A549 (cell line): Measurements from ENCODE around the gene TRAPPC5. TPM values are rescaled to one million over a fixed set of nuclear protein-coding genes. Genes with fewer than 3 reads are reported as not detected.
A peak's percentile ranks its signal among the peaks of the same experiment; 100 is the strongest.

Source experiments
- ATAC-seq, 2 experiments: fragments of 200-7000 bp in 1 of 2; fragments of >200 bp in 1 of 2; cut with Nextera tagmentation in 1 of 2; cut with Tn5 transposase in 1 of 2; 3 replicates each; pipeline versions ENCODE4 v1.8.0 to v1.9.1; 2018 to 2020; ENCODE audit warnings: mild to moderate bottlenecking in 1 of 2, moderate library complexity in 1 of 2
- CTCF ChIA-PET: fragments of 300-600 bp; sonication (Branson Sonifier 250); formaldehyde crosslinking; extraction: SDS; loops from one replicate; lab custom pipeline; 2021; ENCODE audit warnings: antibody characterized with exemption, inconsistent platforms; lab: Yijun Ruan, JAX
- POLR2A ChIA-PET: fragments of 350-600 bp; formaldehyde crosslinking; extraction: SDS; loops from one replicate; lab custom pipeline; 2021; ENCODE audit warnings: antibody characterized with exemption, inconsistent platforms; lab: Yijun Ruan, JAX
- DNase-seq, 2 experiments: peaks; one replicate each; pipeline versions ENCODE4 v3.0.0 to v3.0.0-alpha.2; 2011 to 2016; ENCODE audit warnings: low read depth in 1 of 2, low spot score in 1 of 2
- FAIRE-seq: peaks from 2 replicates; lab custom pipeline; 2011; peaks lifted over from hg19 to GRCh38; lab: Jason Lieb, UNC
- H3K27ac ChIP-seq, 2 experiments: fragments of >200 bp; sonication (Bioruptor Twin); formaldehyde crosslinking; 3 replicates each; pipeline ENCODE4 v1.5.1; 2016 to 2017
- H3K4me1 ChIP-seq: fragments of >200 bp; sonication (Bioruptor Twin); formaldehyde crosslinking; 3 replicates; pipeline ENCODE4 v1.6.1; 2016
- H3K4me2 ChIP-seq: fragments of >200 bp; sonication (Bioruptor Twin); formaldehyde crosslinking; 3 replicates; pipeline ENCODE4 v1.6.1; 2016
- H3K4me3 ChIP-seq: fragments of >200 bp; sonication (Bioruptor Twin); formaldehyde crosslinking; 3 replicates; pipeline ENCODE4 v1.5.1; 2016
- H3K9me3 ChIP-seq: fragments of >200 bp; sonication (Bioruptor Twin); formaldehyde crosslinking; 3 replicates; pipeline ENCODE4 v1.6.1; 2016
- BHLHE40 ChIP-seq: IDR thresholded peaks from 2 replicates; pipeline ENCODE4 v1.6.1; 2012; ENCODE audit warnings: low read depth, low read length, inconsistent platforms
- EHMT2 ChIP-seq: fragments of 200-600 bp; sonication (generic); IDR thresholded peaks from 2 replicates; pipeline ENCODE4 v1.6.1; 2016; ENCODE audit warnings: antibody characterized with exemption, low read depth, mild to moderate bottlenecking, moderate library complexity
- HOXA7 ChIP-seq: fragments of 250-450 bp; sonication (Bioruptor Pico); IDR thresholded peaks from 2 replicates; pipeline ENCODE4 v1.5.0; 2020; ENCODE audit warnings: mild to moderate bottlenecking, moderate library complexity
- JUNB ChIP-seq: fragments of >200 bp; sonication (Bioruptor Twin); formaldehyde crosslinking; IDR thresholded peaks from 2 replicates; pipeline ENCODE4 v1.6.1; 2016
- MAFK ChIP-seq: fragments of 450-650 bp; IDR thresholded peaks from 2 replicates; pipeline ENCODE4 v1.6.1; 2014; ENCODE audit not compliant: partially characterized antibody
- NFE2L2 ChIP-seq: fragments of 150-350 bp; conservative IDR thresholded peaks from 2 replicates; pipeline ENCODE4 v1.6.1; 2014; ENCODE audit warnings: low read length
- POLR2A ChIP-seq: IDR thresholded peaks from 2 replicates; pipeline ENCODE4 v1.6.1; 2012; ENCODE audit warnings: mild to moderate bottlenecking, low read length
- RARB ChIP-seq: fragments of 250-450 bp; sonication (Bioruptor Pico); IDR thresholded peaks from 2 replicates; pipeline ENCODE4 v1.8.0; 2021; ENCODE audit warnings: mild to moderate bottlenecking, moderate library complexity
- RNF2 ChIP-seq: fragments of 200-600 bp; sonication (generic); IDR thresholded peaks from 2 replicates; pipeline ENCODE4 v1.6.1; 2016; ENCODE audit warnings: low read depth, mild to moderate bottlenecking, antibody characterized with exemption, moderate library complexity, borderline replicate concordance
- SMC3 ChIP-seq: fragments of >200 bp; sonication (Bioruptor Twin); formaldehyde crosslinking; IDR thresholded peaks from 3 replicates; pipeline ENCODE4 v1.6.1; 2018; ENCODE audit warnings: inconsistent platforms
- TP53 ChIP-seq: fragments of 250-450 bp; sonication (Bioruptor Pico); IDR thresholded peaks from 2 replicates; pipeline ENCODE4 v1.5.0; 2021; ENCODE audit warnings: mild to moderate bottlenecking, moderate library complexity
- ZNF302 ChIP-seq: fragments of 250-450 bp; sonication (Bioruptor Pico); IDR thresholded peaks from 2 replicates; pipeline ENCODE4 v1.9.0; 2021; ENCODE audit warnings: inconsistent platforms, mild to moderate bottlenecking, moderate library complexity
- WGBS: methylation state at CpG from one replicate; pipeline ENCODE4 v1.1.6; 2017; ENCODE audit errors: missing lambda C conversion rate; 5-methylcytosine and 5-hydroxymethylcytosine counted together
- polyA plus RNA-seq, 4 experiments: library from polyadenylated mRNA; depleted of rRNA in 3 of 4; stranded (reverse); fragments of >200 nt; fragmentation: RNase III in 1 of 4; extraction: RNeasy Plus Mini Kit Qiagen cat#74134 plus additional on column Dnase treatment in 1 of 4; gene quantifications; 2 replicates in 3 of 4; 3 replicates in 1 of 4; pipeline ENCODE4 v1.2.3, GENCODE V29; 2011 to 2017
- TF ChIP-seq, protein P1 (sequence below): IDR thresholded peaks from 2 replicates; pipeline ENCODE4 v1.6.1; 2012
- TF ChIP-seq, protein P2 (sequence below): fragments of 200-600 bp; sonication (generic); IDR thresholded peaks from 2 replicates; pipeline ENCODE4 v1.6.1; 2016; ENCODE audit warnings: antibody characterized with exemption, mild to moderate bottlenecking, moderate library complexity
- TF ChIP-seq, protein P3 (sequence below): fragments of 150-350 bp; IDR thresholded peaks from 2 replicates; pipeline ENCODE4 v1.6.1; 2014; ENCODE audit warnings: low read depth, mild to moderate bottlenecking, low read length
- TF ChIP-seq, protein P4 (sequence below): fragments of 450-650 bp; IDR thresholded peaks from 2 replicates; pipeline ENCODE4 v1.6.1; 2014; ENCODE audit warnings: antibody characterized with exemption
- TF ChIP-seq, protein P5 (sequence below): fragments of >200 bp; sonication (Bioruptor Twin); formaldehyde crosslinking; IDR thresholded peaks from 3 replicates; pipeline ENCODE4 v1.5.1; 2016

Gene TRAPPC5
- polyA plus RNA-seq, 2 of the 4 experiments (the other 2 are of a cell fraction): 31.6 to 59.8 TPM

DNA sequence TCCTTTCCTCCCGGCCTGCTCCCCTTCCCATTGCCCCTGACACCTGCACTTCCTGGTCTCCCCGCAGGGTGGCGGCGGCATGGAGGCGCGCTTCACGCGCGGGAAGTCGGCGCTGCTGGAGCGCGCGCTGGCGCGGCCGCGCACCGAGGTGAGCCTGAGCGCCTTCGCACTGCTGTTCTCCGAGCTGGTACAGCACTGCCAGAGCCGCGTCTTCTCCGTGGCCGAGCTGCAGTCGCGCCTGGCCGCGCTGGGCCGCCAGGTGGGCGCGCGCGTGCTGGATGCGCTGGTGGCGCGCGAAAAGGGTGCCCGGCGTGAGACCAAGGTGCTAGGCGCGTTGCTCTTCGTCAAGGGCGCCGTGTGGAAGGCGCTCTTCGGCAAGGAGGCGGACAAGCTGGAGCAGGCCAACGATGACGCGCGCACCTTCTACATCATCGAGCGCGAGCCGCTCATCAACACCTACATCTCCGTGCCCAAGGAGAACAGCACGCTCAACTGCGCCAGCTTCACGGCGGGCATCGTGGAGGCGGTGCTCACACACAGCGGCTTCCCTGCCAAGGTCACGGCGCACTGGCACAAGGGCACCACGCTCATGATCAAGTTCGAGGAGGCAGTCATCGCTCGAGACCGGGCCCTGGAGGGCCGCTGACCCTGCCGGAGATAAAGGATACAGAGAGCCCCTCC, 1.7 kb downstream of the TRAPPC5 start:
- FAIRE-seq (no peak), ATAC-seq (no peak), DNase-seq (no peak)
- WGBS: 96% methylated on average over 57 of the region's 74 CpGs
- H3K27ac ChIP-seq: peak overlapping the region; percentile 27 to 99; a peak in 4 of 6 replicates
- peak overlapping the region; percentile 100 for H3K4me2 ChIP-seq
- POLR2A ChIA-PET: no interaction called here
- no peaks in the 10 kb centered on the region for H3K9me3 ChIP-seq
- H3K4me1 ChIP-seq: peaks cover 10% of the 10 kb centered on the region; the same call in 2 of the 3 replicates
- TF ChIP-seq HOXA7 (CRISPR knock-in tag) (no peak), EHMT2 (no peak), MAFK (no peak), ZNF302 (no peak)
- CTCF ChIA-PET: interaction anchor here (1.0 to 3.2 kb wide), 3 partner anchors 39 to 118 kb away, joined by 3 to 36 read pairs (median 3); no protein-coding TSS in a partner anchor
- H3K4me3 ChIP-seq: peak overlapping the region; percentile 99; the same call in 2 of the 3 replicates

DNA sequence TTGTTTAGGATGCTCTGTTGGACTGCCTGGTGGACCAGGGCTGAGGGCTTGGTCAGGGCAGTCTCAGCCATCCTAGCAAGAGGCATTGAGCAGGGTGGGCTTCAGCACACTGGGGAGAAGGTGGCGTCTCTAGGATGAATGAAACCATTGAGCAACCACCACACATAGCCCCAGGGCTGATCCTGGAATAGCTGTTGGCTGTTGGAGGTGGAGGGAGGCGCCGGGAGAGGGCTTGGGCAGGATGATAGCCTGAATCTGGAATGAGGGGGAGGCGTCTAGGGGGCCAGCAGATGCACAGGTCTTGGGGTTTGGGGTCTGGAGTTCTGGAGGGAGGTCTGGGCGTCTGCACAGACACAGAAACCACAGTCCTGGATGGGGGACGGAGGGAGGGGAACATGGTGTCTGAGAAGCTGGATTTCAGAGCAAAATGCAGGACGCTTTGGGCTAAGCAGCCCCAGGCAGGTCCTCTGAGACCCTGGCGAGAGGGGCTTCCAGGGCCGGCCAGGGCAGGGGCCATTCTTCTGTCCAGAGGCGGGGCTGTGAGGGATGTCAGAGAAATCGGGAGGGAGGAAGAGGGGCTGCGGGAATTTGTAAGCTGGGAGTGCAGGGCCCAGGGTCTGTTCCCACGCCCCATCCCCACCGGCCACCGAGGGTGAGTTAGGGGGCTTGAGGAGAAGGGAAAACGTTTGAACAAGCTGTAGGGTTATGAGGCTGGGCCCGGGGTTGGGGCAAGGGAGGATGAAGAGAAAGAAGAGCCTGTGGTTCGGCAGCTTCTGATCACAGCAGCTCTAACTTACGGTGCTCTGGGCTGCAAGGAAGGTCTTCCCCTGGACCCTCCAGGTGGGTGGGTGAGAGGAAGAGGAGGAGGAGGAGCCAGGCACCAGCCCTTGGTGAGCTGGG, 5.2 kb downstream of the TRAPPC5 start:
- Histone ChIP-seq H3K4me2 (no peak overlapping the region), H3K4me1 (peaks cover 4% of the 10 kb centered on the region; the same call in 1 of the 3 replicates), H3K9me3 (no peaks in the 10 kb centered on the region), H3K27ac (no peak overlapping the region), H3K4me3 (no peak overlapping the region)
- FAIRE-seq: no peak
- WGBS: 58% methylated on average over 18 of the region's 19 CpGs
- TF ChIP-seq POLR2A: 0 out of 2 replicates have a peak, but pooled peaks have one; percentile 7
- no peak for TF ChIP-seq JUNB
- TF ChIP-seq, protein P1, sequence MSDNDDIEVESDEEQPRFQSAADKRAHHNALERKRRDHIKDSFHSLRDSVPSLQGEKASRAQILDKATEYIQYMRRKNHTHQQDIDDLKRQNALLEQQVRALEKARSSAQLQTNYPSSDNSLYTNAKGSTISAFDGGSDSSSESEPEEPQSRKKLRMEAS: no peak
- DNase-seq: no peak
- ATAC-seq: no peak
- ChIA-PET CTCF (interaction anchor here (1.2 to 1.9 kb wide), 2 partner anchors 115 to 168 kb away, joined by 3 to 4 read pairs; no protein-coding TSS in a partner anchor), POLR2A (interaction anchor here (0.5 kb wide), 1 partner anchor 11 kb away, joined by 4 read pairs; no protein-coding TSS in a partner anchor)

DNA sequence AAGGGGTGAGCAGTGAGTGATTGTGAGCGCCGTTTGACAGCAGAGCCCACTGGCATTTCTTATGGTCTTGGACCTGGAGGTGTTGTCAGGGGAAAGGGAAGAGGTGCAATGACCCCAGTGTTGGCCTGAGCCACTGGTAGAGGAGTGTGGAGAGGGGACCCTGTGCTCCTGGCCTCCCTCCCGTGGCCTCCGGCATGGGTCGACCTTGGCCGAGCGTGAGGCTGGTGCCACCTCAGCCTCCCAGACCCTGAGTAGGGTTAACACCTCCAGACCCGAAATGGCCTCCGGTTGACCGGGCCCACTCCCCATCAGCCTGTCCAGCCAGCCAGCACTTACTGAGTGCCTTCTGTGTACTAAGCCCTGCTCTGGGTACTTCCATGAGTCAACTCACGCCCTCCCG, 6.5 kb downstream of the TRAPPC5 start:
- H3K4me2 ChIP-seq: no peak overlapping the region
- no peaks in the 10 kb centered on the region for H3K9me3 ChIP-seq
- WGBS: 92% methylated on average over 7 of the region's 12 CpGs
- no peak for FAIRE-seq
- CTCF ChIA-PET: no interaction called here
- no peak overlapping the region for H3K27ac ChIP-seq
- no peak for ATAC-seq
- no peak for DNase-seq
- no peaks in the 10 kb centered on the region; the same call in 2 of the 3 replicates for H3K4me1 ChIP-seq
- POLR2A ChIA-PET: no interaction called here
- TF ChIP-seq, protein P2, sequence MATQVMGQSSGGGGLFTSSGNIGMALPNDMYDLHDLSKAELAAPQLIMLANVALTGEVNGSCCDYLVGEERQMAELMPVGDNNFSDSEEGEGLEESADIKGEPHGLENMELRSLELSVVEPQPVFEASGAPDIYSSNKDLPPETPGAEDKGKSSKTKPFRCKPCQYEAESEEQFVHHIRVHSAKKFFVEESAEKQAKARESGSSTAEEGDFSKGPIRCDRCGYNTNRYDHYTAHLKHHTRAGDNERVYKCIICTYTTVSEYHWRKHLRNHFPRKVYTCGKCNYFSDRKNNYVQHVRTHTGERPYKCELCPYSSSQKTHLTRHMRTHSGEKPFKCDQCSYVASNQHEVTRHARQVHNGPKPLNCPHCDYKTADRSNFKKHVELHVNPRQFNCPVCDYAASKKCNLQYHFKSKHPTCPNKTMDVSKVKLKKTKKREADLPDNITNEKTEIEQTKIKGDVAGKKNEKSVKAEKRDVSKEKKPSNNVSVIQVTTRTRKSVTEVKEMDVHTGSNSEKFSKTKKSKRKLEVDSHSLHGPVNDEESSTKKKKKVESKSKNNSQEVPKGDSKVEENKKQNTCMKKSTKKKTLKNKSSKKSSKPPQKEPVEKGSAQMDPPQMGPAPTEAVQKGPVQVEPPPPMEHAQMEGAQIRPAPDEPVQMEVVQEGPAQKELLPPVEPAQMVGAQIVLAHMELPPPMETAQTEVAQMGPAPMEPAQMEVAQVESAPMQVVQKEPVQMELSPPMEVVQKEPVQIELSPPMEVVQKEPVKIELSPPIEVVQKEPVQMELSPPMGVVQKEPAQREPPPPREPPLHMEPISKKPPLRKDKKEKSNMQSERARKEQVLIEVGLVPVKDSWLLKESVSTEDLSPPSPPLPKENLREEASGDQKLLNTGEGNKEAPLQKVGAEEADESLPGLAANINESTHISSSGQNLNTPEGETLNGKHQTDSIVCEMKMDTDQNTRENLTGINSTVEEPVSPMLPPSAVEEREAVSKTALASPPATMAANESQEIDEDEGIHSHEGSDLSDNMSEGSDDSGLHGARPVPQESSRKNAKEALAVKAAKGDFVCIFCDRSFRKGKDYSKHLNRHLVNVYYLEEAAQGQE: no peak
- TF ChIP-seq TP53 (CRISPR knock-in tag) (no peak), NFE2L2 (no peak), RNF2 (no peak), SMC3 (no peak), RARB (CRISPR knock-in tag) (no peak), BHLHE40 (no peak)
- TF ChIP-seq, protein P1: no peak
- TF ChIP-seq, protein P3, sequence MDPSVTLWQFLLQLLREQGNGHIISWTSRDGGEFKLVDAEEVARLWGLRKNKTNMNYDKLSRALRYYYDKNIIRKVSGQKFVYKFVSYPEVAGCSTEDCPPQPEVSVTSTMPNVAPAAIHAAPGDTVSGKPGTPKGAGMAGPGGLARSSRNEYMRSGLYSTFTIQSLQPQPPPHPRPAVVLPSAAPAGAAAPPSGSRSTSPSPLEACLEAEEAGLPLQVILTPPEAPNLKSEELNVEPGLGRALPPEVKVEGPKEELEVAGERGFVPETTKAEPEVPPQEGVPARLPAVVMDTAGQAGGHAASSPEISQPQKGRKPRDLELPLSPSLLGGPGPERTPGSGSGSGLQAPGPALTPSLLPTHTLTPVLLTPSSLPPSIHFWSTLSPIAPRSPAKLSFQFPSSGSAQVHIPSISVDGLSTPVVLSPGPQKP: no peak
- TF ChIP-seq, protein P4, sequence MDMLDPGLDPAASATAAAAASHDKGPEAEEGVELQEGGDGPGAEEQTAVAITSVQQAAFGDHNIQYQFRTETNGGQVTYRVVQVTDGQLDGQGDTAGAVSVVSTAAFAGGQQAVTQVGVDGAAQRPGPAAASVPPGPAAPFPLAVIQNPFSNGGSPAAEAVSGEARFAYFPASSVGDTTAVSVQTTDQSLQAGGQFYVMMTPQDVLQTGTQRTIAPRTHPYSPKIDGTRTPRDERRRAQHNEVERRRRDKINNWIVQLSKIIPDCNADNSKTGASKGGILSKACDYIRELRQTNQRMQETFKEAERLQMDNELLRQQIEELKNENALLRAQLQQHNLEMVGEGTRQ: no peak
- TF ChIP-seq, protein P5, sequence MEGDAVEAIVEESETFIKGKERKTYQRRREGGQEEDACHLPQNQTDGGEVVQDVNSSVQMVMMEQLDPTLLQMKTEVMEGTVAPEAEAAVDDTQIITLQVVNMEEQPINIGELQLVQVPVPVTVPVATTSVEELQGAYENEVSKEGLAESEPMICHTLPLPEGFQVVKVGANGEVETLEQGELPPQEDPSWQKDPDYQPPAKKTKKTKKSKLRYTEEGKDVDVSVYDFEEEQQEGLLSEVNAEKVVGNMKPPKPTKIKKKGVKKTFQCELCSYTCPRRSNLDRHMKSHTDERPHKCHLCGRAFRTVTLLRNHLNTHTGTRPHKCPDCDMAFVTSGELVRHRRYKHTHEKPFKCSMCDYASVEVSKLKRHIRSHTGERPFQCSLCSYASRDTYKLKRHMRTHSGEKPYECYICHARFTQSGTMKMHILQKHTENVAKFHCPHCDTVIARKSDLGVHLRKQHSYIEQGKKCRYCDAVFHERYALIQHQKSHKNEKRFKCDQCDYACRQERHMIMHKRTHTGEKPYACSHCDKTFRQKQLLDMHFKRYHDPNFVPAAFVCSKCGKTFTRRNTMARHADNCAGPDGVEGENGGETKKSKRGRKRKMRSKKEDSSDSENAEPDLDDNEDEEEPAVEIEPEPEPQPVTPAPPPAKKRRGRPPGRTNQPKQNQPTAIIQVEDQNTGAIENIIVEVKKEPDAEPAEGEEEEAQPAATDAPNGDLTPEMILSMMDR: no peak
- H3K4me3 ChIP-seq: no peak overlapping the region
